SK-MEL-5 (cell line): ENCODE data around the gene MACF1. TPM values are rescaled to one million over a fixed set of nuclear protein-coding genes. Genes with fewer than 3 reads are reported as not detected.
"Not testable (repeated sequence)": the region's sequence is repeated elsewhere in the genome, so short reads cannot be mapped to it uniquely, and the experiment has no call there.

Source experiments
- DNase-seq: peaks from one replicate; pipeline ENCODE4 v3.0.0-alpha.2; 2016; ENCODE audit warnings: low read depth, low spot score
- in situ Hi-C: cut with HindIII; loops from 2 replicates; pipeline ENCODE4 v1.10.0; 2016; ENCODE audit warnings: low sequenced_read_pairs, high pct_unique_total_duplicates, low pct_unique_long_range_greater_than_20kb
- polyA plus RNA-seq, 2 experiments: library from polyadenylated mRNA; depleted of rRNA; stranded (reverse); fragments of >200 nt; gene quantifications; 2 replicates each; pipeline ENCODE4 v1.2.3, GENCODE V29; 2015
- total RNA-seq: library from RNA; depleted of rRNA; stranded (reverse); fragments of >200 nt; shearing (Covaris generic); gene quantifications from 2 replicates; pipeline ENCODE4 v1.2.3, GENCODE V29; 2014; rRNA removed

MACF1 gene
- 70.1 and 77.9 TPM in 2 replicates for total RNA-seq
- 43.7 and 77.3 TPM in 2 replicates for polyA plus RNA-seq (2015; cell fraction: cytosol; rRNA removed)
- 68.5 and 84.7 TPM in 2 replicates for polyA plus RNA-seq (2015; cell fraction: nucleus; rRNA removed)

- in situ Hi-C loops = no loop called here
- peak; percentile 54 for DNase-seq
Measured at GRCh38 chr1:39204441-39205081, at the start of gene MACF1. Gene MACF1, plus strand, starts transcription at chr1:39204695. Its CDS starts 328 bp downstream, at chr1:39205023.

- no peak for DNase-seq
- in situ Hi-C loops = no loop called here
Measured at GRCh38 chr1:39157304-39157703, 47.2 kb upstream of the MACF1 start.

- no peak for DNase-seq
- in situ Hi-C loops = no loop called here
Measured at GRCh38 chr1:39158327-39159086, 46.0 kb upstream of the MACF1 start.

- DNase-seq = no peak
- in situ Hi-C loops = no loop called here
Measured at GRCh38 chr1:39159224-39160036, 45.1 kb upstream of the MACF1 start.

- in situ Hi-C loops = no loop called here
- DNase-seq = no peak
Measured at GRCh38 chr1:39160703-39161102, 43.8 kb upstream of the MACF1 start.

GRCh38 chr1:39161811-39162210 is 42.7 kb upstream of the MACF1 start:
- in situ Hi-C loops = not testable (repeated sequence)

GRCh38 chr1:39163469-39163868 is 41.0 kb upstream of the MACF1 start:
- no peak for DNase-seq
- in situ Hi-C loops = no loop called here

More at GRCh38 chr1:39161811-39162210, 42.7 kb upstream of the MACF1 start:
- DNase-seq = not testable (repeated sequence)

- DNase-seq = no peak
- in situ Hi-C loops = no loop called here
Measured at GRCh38 chr1:39164256-39164655, 40.2 kb upstream of the MACF1 start.

GRCh38 chr1:39165049-39165448 is 39.4 kb upstream of the MACF1 start:
- in situ Hi-C loops = no loop called here

GRCh38 chr1:39165488-39165887 is 39.0 kb upstream of the MACF1 start:
- DNase-seq = no peak
- in situ Hi-C loops = no loop called here

More at GRCh38 chr1:39165049-39165448, 39.4 kb upstream of the MACF1 start:
- DNase-seq = no peak

- DNase-seq = peak; percentile 37
- in situ Hi-C loops = no loop called here
Measured at GRCh38 chr1:39167632-39168209, 36.8 kb upstream of the MACF1 start.

GRCh38 chr1:39168301-39169080 is 36.0 kb upstream of the MACF1 start:
- in situ Hi-C loops = no loop called here
- DNase-seq = no peak

- no peak for DNase-seq
- in situ Hi-C loops = no loop called here
Measured at GRCh38 chr1:39170731-39171667, 33.5 kb upstream of the MACF1 start.

- in situ Hi-C loops = no loop called here
- peak; percentile 94 for DNase-seq
Measured at GRCh38 chr1:39173119-39173994, 31.1 kb upstream of the MACF1 start.

- in situ Hi-C loops = no loop called here
- no peak for DNase-seq
Measured at GRCh38 chr1:39173995-39174380, 30.5 kb upstream of the MACF1 start.
